Activated CD8-positive, alpha-beta T cell treated with anti-CD3 and anti-CD28 coated beads, Interleukin-2, amount 10 ng/mL, durations not matched to agents 7 days and 5 days (primary cell): ENCODE data around the gene SH2D6. TPM values are rescaled to one million over a fixed set of nuclear protein-coding genes. Genes with fewer than 3 reads are reported as not detected.
"Not testable (repeated sequence)": the region's sequence is repeated elsewhere in the genome, so short reads cannot be mapped to it uniquely, and the experiment has no call there.

Experiments used
- ATAC-seq: fragments of 150-1000 bp; cut with Tn5 transposase; one replicate; pipeline ENCODE4 v1.10.0; 2021; ENCODE audit warnings: moderate library complexity
- CTCF ChIA-PET: fragments of 350-600 bp; sonication (Branson Sonifier 250); formaldehyde crosslinking; loops from one replicate; lab custom pipeline; 2021; ENCODE audit warnings: antibody characterized with exemption; lab: Charles Lee
- POLR2A ChIA-PET: fragments of 350-600 bp; sonication (Branson Sonifier 250); formaldehyde crosslinking; loops from one replicate; lab custom pipeline; 2021; ENCODE audit warnings: antibody characterized with exemption; lab: Charles Lee
- DNase-seq: peaks from one replicate; pipeline ENCODE4 v3.0.0-alpha.2; 2020
- H3K27ac Mint-ChIP-seq: one replicate; pipeline ENCODE4 v1.8.0; 2021; ENCODE audit warnings: mild to moderate bottlenecking, mixed read lengths
- H3K27me3 Mint-ChIP-seq: one replicate; pipeline ENCODE4 v1.8.0; 2021; ENCODE audit warnings: low read depth, mixed read lengths
- H3K36me3 Mint-ChIP-seq: one replicate; pipeline ENCODE4 v1.8.0; 2021; ENCODE audit warnings: low read depth, mixed read lengths
- H3K4me1 Mint-ChIP-seq: one replicate; pipeline ENCODE4 v1.8.0; 2021; ENCODE audit warnings: low read depth, mixed read lengths
- H3K4me3 Mint-ChIP-seq: one replicate; pipeline ENCODE4 v1.8.0; 2021; ENCODE audit warnings: mild to moderate bottlenecking, mixed read lengths
- H3K9me3 Mint-ChIP-seq: one replicate; pipeline ENCODE4 v1.8.0; 2022; ENCODE audit warnings: mixed read lengths; ENCODE audit not compliant: insufficient read depth
- total RNA-seq, 2 experiments: library from RNA; stranded (reverse); gene quantifications; one replicate each; pipeline ENCODE4 v1.2.3, GENCODE V29; 2021

Gene SH2D6
- total RNA-seq, 2 experiments from 2014 or later, result 0.61 to 0.73 TPM

- ATAC-seq (peak; percentile 16), DNase-seq (peak; percentile 46)
- CTCF ChIA-PET, result interaction anchor here (0.7 to 3.4 kb wide), 6 partner anchors 7 to 138 kb away, joined by 3 to 14 read pairs (median 4); no protein-coding TSS in a partner anchor
- Mint-ChIP-seq H3K36me3 (no peaks in the 10 kb centered on the region), H3K4me1 (peaks cover 64% of the 10 kb centered on the region), H3K27ac (no peak overlapping the region), H3K4me3 (peak overlapping the region; percentile 72), H3K9me3 (no peaks in the 10 kb centered on the region), H3K27me3 (peaks cover 3% of the 10 kb centered on the region)
- POLR2A ChIA-PET, result interaction anchor here (0.6 to 5.0 kb wide), 5 partner anchors 9 to 131 kb away, joined by 3 to 19 read pairs (median 4); partner anchors contain the start of gene MAT2A
Observed at GRCh38 chr2:85413592-85414420, 4.7 kb upstream of the SH2D6 start.

GRCh38 chr2:85414421-85414759 is 4.1 kb upstream of the SH2D6 start:
- H3K27ac Mint-ChIP-seq, DNase-seq, H3K36me3 Mint-ChIP-seq, H3K27me3 Mint-ChIP-seq, ATAC-seq, H3K9me3 Mint-ChIP-seq, H3K4me3 Mint-ChIP-seq: not testable (repeated sequence)
- CTCF ChIA-PET, result interaction anchor here (0.8 to 3.4 kb wide), 4 partner anchors 23 to 138 kb away, joined by 3 to 14 read pairs (median 5); no protein-coding TSS in a partner anchor
- peaks cover 65% of the 10 kb centered on the region for H3K4me1 Mint-ChIP-seq
- POLR2A ChIA-PET, result interaction anchor here (0.6 to 5.0 kb wide), 5 partner anchors 10 to 130 kb away, joined by 3 to 19 read pairs (median 4); partner anchors contain the start of gene MAT2A

GRCh38 chr2:85414761-85415553 is 3.6 kb upstream of the SH2D6 start:
- no peak for ATAC-seq
- Mint-ChIP-seq H3K9me3 (no peaks in the 10 kb centered on the region), H3K27ac (no peak overlapping the region), H3K27me3 (peaks cover 3% of the 10 kb centered on the region), H3K4me3 (no peak overlapping the region), H3K4me1 (peaks cover 65% of the 10 kb centered on the region), H3K36me3 (no peaks in the 10 kb centered on the region)
- POLR2A ChIA-PET, result interaction anchor here (1.1 to 5.0 kb wide), 3 partner anchors 10 to 124 kb away, joined by 3 to 19 read pairs (median 8); partner anchors contain the start of gene MAT2A
- no peak for DNase-seq
- CTCF ChIA-PET, result interaction anchor here (1.0 to 3.4 kb wide), 4 partner anchors 22 to 137 kb away, joined by 3 to 14 read pairs (median 5); no protein-coding TSS in a partner anchor

GRCh38 chr2:85415980-85416650 is 2.4 kb upstream of the SH2D6 start:
- POLR2A ChIA-PET, result interaction anchor here (1.1 kb wide), 1 partner anchor 40 kb away, joined by 3 read pairs; no protein-coding TSS in a partner anchor
- DNase-seq (no peak), ATAC-seq (no peak)
- Mint-ChIP-seq H3K9me3 (no peaks in the 10 kb centered on the region), H3K4me3 (no peak overlapping the region), H3K27ac (no peak overlapping the region), H3K36me3 (no peaks in the 10 kb centered on the region), H3K27me3 (peaks cover 3% of the 10 kb centered on the region), H3K4me1 (peaks cover 65% of the 10 kb centered on the region)
- CTCF ChIA-PET, result interaction anchor here (1.0 to 1.3 kb wide), 3 partner anchors 13 to 136 kb away, joined by 3 read pairs; no protein-coding TSS in a partner anchor

GRCh38 chr2:85419009-85419675 is 628 bp downstream of the SH2D6 start:
- ATAC-seq, result peak; percentile 3

GRCh38 chr2:85420536-85421259 is 2.2 kb downstream of the SH2D6 start:
- peak overlapping the region; percentile 69 for H3K4me3 Mint-ChIP-seq
- ChIA-PET CTCF (interaction anchor here (0.6 to 8.1 kb wide), 30 partner anchors 8 to 224 kb away, joined by 3 to 263 read pairs (median 6); partner anchors contain the start of genes GGCX, MAT2A, RNF181 and TMEM150A), POLR2A (interaction anchor here (0.6 to 3.9 kb wide), 11 partner anchors 10 to 132 kb away, joined by 3 to 61 read pairs (median 5); partner anchors contain the start of genes MAT2A and TGOLN2)
- no peaks in the 10 kb centered on the region for H3K36me3 Mint-ChIP-seq
- H3K27me3 Mint-ChIP-seq, result no peaks in the 10 kb centered on the region
- peak overlapping the region; percentile 89 for H3K27ac Mint-ChIP-seq
- ATAC-seq, result peak; percentile 69
- peaks cover 42% of the 10 kb centered on the region for H3K4me1 Mint-ChIP-seq
- DNase-seq, result peak; percentile 92
- H3K9me3 Mint-ChIP-seq, result no peaks in the 10 kb centered on the region

More at GRCh38 chr2:85419009-85419675, 628 bp downstream of the SH2D6 start:
- Mint-ChIP-seq H3K9me3 (no peaks in the 10 kb centered on the region), H3K27me3 (no peaks in the 10 kb centered on the region), H3K4me1 (peaks cover 55% of the 10 kb centered on the region), H3K27ac (peak overlapping the region; percentile 99), H3K36me3 (no peaks in the 10 kb centered on the region), H3K4me3 (peak overlapping the region; percentile 93)
- POLR2A ChIA-PET, result interaction anchor here (0.6 to 3.9 kb wide), 18 partner anchors 8 to 141 kb away, joined by 3 to 61 read pairs (median 4); partner anchors contain the start of genes MAT2A, RETSAT and TGOLN2
- no peak for DNase-seq
- CTCF ChIA-PET, result interaction anchor here (0.6 to 8.1 kb wide), 26 partner anchors 10 to 493 kb away, joined by 3 to 263 read pairs (median 6); partner anchors contain the start of genes GGCX, MAT2A and VAMP5

GRCh38 chr2:85421260-85422071 is 3.0 kb downstream of the SH2D6 start:
- H3K27ac Mint-ChIP-seq, result peak overlapping the region; percentile 89
- peaks cover 42% of the 10 kb centered on the region for H3K4me1 Mint-ChIP-seq
- no peaks in the 10 kb centered on the region for H3K27me3 Mint-ChIP-seq
- DNase-seq (no peak), ATAC-seq (no peak)
- no peaks in the 10 kb centered on the region for H3K36me3 Mint-ChIP-seq
- no peak overlapping the region for H3K4me3 Mint-ChIP-seq
- ChIA-PET CTCF (interaction anchor here (0.6 to 8.1 kb wide), 18 partner anchors 8 to 207 kb away, joined by 3 to 263 read pairs (median 4); partner anchors contain the start of genes GGCX, MAT2A, RNF181 and TMEM150A), POLR2A (interaction anchor here (0.5 to 3.9 kb wide), 6 partner anchors 16 to 131 kb away, joined by 3 to 39 read pairs (median 3); partner anchors contain the start of gene MAT2A)
- H3K9me3 Mint-ChIP-seq, result no peaks in the 10 kb centered on the region

- POLR2A ChIA-PET, result interaction anchor here (0.5 to 3.9 kb wide), 4 partner anchors 35 to 131 kb away, joined by 3 to 39 read pairs (median 6); partner anchors contain the start of gene MAT2A
- ATAC-seq (no peak), DNase-seq (no peak)
- H3K4me1 Mint-ChIP-seq, result peaks cover 42% of the 10 kb centered on the region
- no peak overlapping the region for H3K4me3 Mint-ChIP-seq
- no peaks in the 10 kb centered on the region for H3K36me3 Mint-ChIP-seq
- H3K9me3 Mint-ChIP-seq, result no peaks in the 10 kb centered on the region
- H3K27me3 Mint-ChIP-seq, result no peaks in the 10 kb centered on the region
- H3K27ac Mint-ChIP-seq, result no peak overlapping the region
- CTCF ChIA-PET, result interaction anchor here (0.9 to 8.1 kb wide), 7 partner anchors 113 to 174 kb away, joined by 5 to 263 read pairs (median 22); partner anchors contain the start of genes GGCX, MAT2A and RNF181
Observed at GRCh38 chr2:85422072-85422457, 3.6 kb downstream of the SH2D6 start.

- H3K4me3 Mint-ChIP-seq, result no peak overlapping the region
- ChIA-PET POLR2A (interaction anchor here (1.0 to 2.6 kb wide), 3 partner anchors 96 to 128 kb away, joined by 3 to 9 read pairs (median 6); partner anchors contain the start of gene MAT2A), CTCF (interaction anchor here (0.7 to 8.1 kb wide), 3 partner anchors 122 to 132 kb away, joined by 3 to 263 read pairs (median 4); no protein-coding TSS in a partner anchor)
- peaks cover 35% of the 10 kb centered on the region for H3K4me1 Mint-ChIP-seq
- no peaks in the 10 kb centered on the region for H3K36me3 Mint-ChIP-seq
- H3K27ac Mint-ChIP-seq, result no peak overlapping the region
- no peaks in the 10 kb centered on the region for H3K9me3 Mint-ChIP-seq
- ATAC-seq (no peak), DNase-seq (no peak)
- no peaks in the 10 kb centered on the region for H3K27me3 Mint-ChIP-seq
Observed at GRCh38 chr2:85423525-85423924, 5.0 kb downstream of the SH2D6 start.
